Liver (tissue), 9 donors: ENCODE measurements around the gene KCNIP4. TPM values are rescaled to one million over a fixed set of nuclear protein-coding genes. Genes with fewer than 3 reads are reported as not detected.

Source experiments
- DNase-seq: peaks from one replicate; pipeline ENCODE4 v3.0.0-alpha.2; 2017; ENCODE audit warnings: low spot score
- H3K27ac ChIP-seq, 2 donors: one replicate each; pipeline ENCODE4 v1.7.0; 2013; ENCODE audit warnings: inconsistent platforms in 2 of 2, low read length in 2 of 2, control low read depth in 1 of 2, low read depth in 1 of 2, mild to moderate bottlenecking in 1 of 2
- H3K27me3 ChIP-seq, 4 donors: one replicate each; pipeline versions ENCODE4 v1.6.1 to v1.7.0; 2013; ENCODE audit warnings: low read length in 3 of 4, inconsistent platforms in 1 of 4, mild to moderate bottlenecking in 1 of 4, moderate library complexity in 1 of 4; ENCODE audit not compliant: control insufficient read depth in 4 of 4, insufficient read depth in 4 of 4
- H3K36me3 ChIP-seq, 4 donors: one replicate each; pipeline versions ENCODE4 v1.6.1 to v1.7.0; 2013; ENCODE audit warnings: low read length in 3 of 4, mild to moderate bottlenecking in 3 of 4, low read depth in 1 of 4, moderate library complexity in 1 of 4; ENCODE audit not compliant: control insufficient read depth in 4 of 4, insufficient read depth in 3 of 4
- H3K4me1 ChIP-seq, 4 donors: one replicate each; pipeline versions ENCODE4 v1.6.1 to v1.7.0; 2013; ENCODE audit warnings: low read length in 3 of 4, mild to moderate bottlenecking in 3 of 4, moderate library complexity in 1 of 4; ENCODE audit not compliant: control insufficient read depth in 4 of 4, insufficient read depth in 4 of 4
- H3K4me3 ChIP-seq, 3 donors: one replicate each; pipeline versions ENCODE4 v1.6.1 to v1.7.0; 2013; ENCODE audit warnings: low read length in 3 of 3, control low read depth in 1 of 3, low read depth in 1 of 3, mild to moderate bottlenecking in 1 of 3
- H3K9ac ChIP-seq, 2 donors: one replicate each; pipeline ENCODE4 v1.7.0; 2013; ENCODE audit warnings: low read length in 2 of 2, mild to moderate bottlenecking in 2 of 2, moderate library complexity in 2 of 2, control low read depth in 1 of 2, low read depth in 1 of 2
- H3K9me3 ChIP-seq, 4 donors: one replicate each; pipeline versions ENCODE4 v1.6.1 to v1.7.0; 2013; ENCODE audit warnings: low read length in 3 of 4; ENCODE audit not compliant: control insufficient read depth in 4 of 4
- ATF3 ChIP-seq: IDR thresholded peaks from 2 replicates; pipeline ENCODE4 v1.6.1; 2016; ENCODE audit warnings: antibody characterized with exemption
- CTCF ChIP-seq: fragments of 150-350 bp; IDR thresholded peaks from 2 replicates; pipeline ENCODE4 v1.5.1; 2017; ENCODE audit warnings: improper control_type of control experiment, low read depth, low read length; ENCODE audit not compliant: missing input control
- EGR1 ChIP-seq, 2 donors: IDR thresholded peaks; 2 replicates each; pipeline ENCODE4 v1.6.1; 2016 to 2018; ENCODE audit warnings: antibody characterized with exemption in 2 of 2, low read depth in 2 of 2
- FOXA1 ChIP-seq: IDR thresholded peaks from 2 replicates; pipeline ENCODE4 v1.6.1; 2016; ENCODE audit warnings: antibody characterized with exemption
- FOXA2 ChIP-seq: IDR thresholded peaks from 2 replicates; pipeline ENCODE4 v1.6.1; 2016; ENCODE audit warnings: antibody characterized with exemption
- GABPA ChIP-seq, 2 donors: IDR thresholded peaks in 1 of 2; conservative IDR thresholded peaks in 1 of 2; 2 replicates each; pipeline ENCODE4 v1.6.1; 2016; ENCODE audit warnings: antibody characterized with exemption in 2 of 2, mild to moderate bottlenecking in 1 of 2, moderate library complexity in 1 of 2
- HNF4A ChIP-seq, 2 donors: conservative IDR thresholded peaks; 2 replicates each; pipeline ENCODE4 v1.6.1; 2016; ENCODE audit warnings: antibody characterized with exemption in 2 of 2, mild to moderate bottlenecking in 2 of 2
- HNF4G ChIP-seq: IDR thresholded peaks from 2 replicates; pipeline ENCODE4 v1.6.1; 2016; ENCODE audit warnings: antibody characterized with exemption
- JUND ChIP-seq, 2 donors: IDR thresholded peaks; 2 replicates each; pipeline ENCODE4 v1.6.1; 2016; ENCODE audit warnings: antibody characterized with exemption in 2 of 2
- NR2F2 ChIP-seq: IDR thresholded peaks from 2 replicates; pipeline ENCODE4 v1.6.1; 2016; ENCODE audit warnings: antibody characterized with exemption
- RAD21 ChIP-seq, 2 donors: IDR thresholded peaks; 2 replicates each; pipeline ENCODE4 v1.6.1; 2016; ENCODE audit warnings: antibody characterized with exemption in 2 of 2, mild to moderate bottlenecking in 2 of 2
- RXRA ChIP-seq, 2 donors: IDR thresholded peaks; 2 replicates each; pipeline ENCODE4 v1.6.1; 2017 to 2018; ENCODE audit warnings: antibody characterized with exemption in 2 of 2, mild to moderate bottlenecking in 1 of 2
- SP1 ChIP-seq: IDR thresholded peaks from 2 replicates; pipeline ENCODE4 v1.6.1; 2018; ENCODE audit warnings: antibody characterized with exemption, mild to moderate bottlenecking
- TAF1 ChIP-seq: conservative IDR thresholded peaks from 2 replicates; pipeline ENCODE4 v1.6.1; 2016; ENCODE audit warnings: antibody characterized with exemption, mild to moderate bottlenecking
- YY1 ChIP-seq: IDR thresholded peaks from 2 replicates; pipeline ENCODE4 v1.6.1; 2016; ENCODE audit warnings: antibody characterized with exemption, mild to moderate bottlenecking
- ZBTB33 ChIP-seq: IDR thresholded peaks from 2 replicates; pipeline ENCODE4 v1.6.1; 2016; ENCODE audit warnings: antibody characterized with exemption
- WGBS: extraction: QIAGEN DNeasy Blood & Tissue Kit; methylation state at CpG from one replicate; pipeline ENCODE4 v1.1.7; 2013; 5-methylcytosine and 5-hydroxymethylcytosine counted together
- polyA plus RNA-seq, 2 donors: library from polyadenylated mRNA; stranded (reverse) in 1 of 2; unstranded in 1 of 2; fragments of 200-250 nt in 1 of 2; fragments of >200 nt in 1 of 2; fragmentation: Nextera tagmentation in 1 of 2; extraction: Ambion mirVana in 1 of 2; gene quantifications; one replicate each; pipeline versions ENCODE4 v1.2.1 to v1.2.3, GENCODE V29; 2013 to 2015
- total RNA-seq, 2 donors: library from RNA; depleted of rRNA; stranded (reverse); fragments of >200 nt; gene quantifications; one replicate each; pipeline ENCODE4 v1.2.3, GENCODE V29; 2014
- donor health status: healthy.
- donor health status: healthy.
- donor health status: healthy.
- donor health status: healthy.
- donor health status: healthy.

KCNIP4 gene
- total and polyA plus RNA-seq, 4 donors, result 0.08 to 0.14 TPM; not detected in 2

GRCh38 chr4:21806991-21807390 is 141.6 kb downstream of the KCNIP4 start:
- no peak for TF ChIP-seq GABPA (IDR thresholded peaks at IDR 0.05 in 1 of 2, conservative IDR thresholded peaks at IDR 0.05 in 1 of 2)
- no peak for TF ChIP-seq HNF4A (conservative IDR thresholded peaks at IDR 0.05)
- no peak for TF ChIP-seq SP1
- no peak for TF ChIP-seq RXRA (IDR thresholded peaks at IDR 0.05)
- TF ChIP-seq TAF1, result no peak
- TF ChIP-seq HNF4G, result no peak
- TF ChIP-seq EGR1 (IDR thresholded peaks at IDR 0.05; ENCODE audit: low read depth in 2 of 2), result no peak
- no peak for TF ChIP-seq FOXA1
- TF ChIP-seq NR2F2, result no peak
- no peak for TF ChIP-seq ZBTB33
- TF ChIP-seq RAD21 (IDR thresholded peaks at IDR 0.05), result no peak
- TF ChIP-seq ATF3, result no peak
- TF ChIP-seq YY1, result no peak
- no peak for TF ChIP-seq FOXA2
- no peak overlapping the region for H3K27ac ChIP-seq
- whole genome bisulfite sequencing, result 83% methylated on average over 3 of the region's 3 CpGs
- H3K4me1 ChIP-seq, result no peaks in the 10 kb centered on the region
- H3K27me3 ChIP-seq, result no peaks in the 10 kb centered on the region
- H3K36me3 ChIP-seq, result no peaks in the 10 kb centered on the region
- H3K9ac ChIP-seq, result no peak overlapping the region
- DNase-seq, result no peak
- H3K9me3 ChIP-seq, result no peaks in the 10 kb centered on the region
- no peak overlapping the region for H3K4me3 ChIP-seq

GRCh38 chr4:21802406-21802805 is 146.2 kb downstream of the KCNIP4 start:
- no peak overlapping the region for H3K9ac ChIP-seq
- WGBS, result 66% methylated on average over 1 of the region's 1 CpG
- DNase-seq, result no peak

More at GRCh38 chr4:21802406-21802805, 146.2 kb downstream of the KCNIP4 start:
- Histone ChIP-seq H3K27me3 (no peaks in the 10 kb centered on the region), H3K4me1 (no peaks in the 10 kb centered on the region), H3K4me3 (no peak overlapping the region), H3K9me3 (no peaks in the 10 kb centered on the region), H3K36me3 (no peaks in the 10 kb centered on the region), H3K27ac (no peak overlapping the region)
- TF ChIP-seq RAD21 (IDR thresholded peaks at IDR 0.05), result no peak
- no peak for TF ChIP-seq JUND (IDR thresholded peaks at IDR 0.05)
- TF ChIP-seq YY1, result no peak
- no peak for TF ChIP-seq ZBTB33
- TF ChIP-seq CTCF, result no peak
- no peak for TF ChIP-seq EGR1 (IDR thresholded peaks at IDR 0.05; ENCODE audit: low read depth in 2 of 2)
- TF ChIP-seq GABPA (IDR thresholded peaks at IDR 0.05 in 1 of 2, conservative IDR thresholded peaks at IDR 0.05 in 1 of 2), result no peak
